Measurements from ENCODE around the gene SOX30. TPM values are rescaled to one million over a fixed set of nuclear protein-coding genes. Genes with fewer than 3 reads are reported as not detected.

SOX30 gene
- total and polyA plus RNA-seq, 2 of the 13 experiments (the other 11 are each of a cell fraction or from before 2014, with no cell fraction given), result 0.05 TPM; not detected in 1

- TF ChIP-seq ZNF687 (CRISPR knock-in tag; IDR thresholded peaks at IDR 0.05), result no peak
These were observed 5.3 kb upstream of the SOX30 start (continued) for GRCh38 chr5:157657516-157657915.

- Histone ChIP-seq H3K36me3 (replicated peaks in 1 of 2; ENCODE audit: control insufficient read depth in 1 of 2, insufficient read depth in 2 of 2, low read length in 2 of 2) (no peaks in the 10 kb centered on the region), H3K9ac (ENCODE audit: insufficient read depth, low read depth, low read length) (no peak overlapping the region), H3K79me2 (ENCODE audit: insufficient read depth, low read length) (no peaks in the 10 kb centered on the region), H4K20me1 (ENCODE audit: insufficient read depth, low read length) (no peaks in the 10 kb centered on the region), H3K4me1 (ENCODE audit: insufficient read depth, low read length) (no peaks in the 10 kb centered on the region), H3K4me3 (replicated peaks in 1 of 3; ENCODE audit: insufficient read depth in 1 of 3, low read depth in 2 of 3, low read length in 3 of 3) (no peak overlapping the region), H3K27ac (ENCODE audit: extremely low read length, insufficient read depth, low read length) (no peak overlapping the region), H2AFZ (ENCODE audit: low read length) (no peak overlapping the region), H3K9me3 (ENCODE audit: low read length) (no peaks in the 10 kb centered on the region), H3K27me3 (ENCODE audit: control insufficient read depth in 1 of 2, insufficient read depth in 2 of 2, low read length in 2 of 2) (peaks cover 0 to 5% of the 10 kb centered on the region in 2 experiments; a peak in 1 of 5 replicates), H3K4me2 (ENCODE audit: low read depth, low read length) (no peak overlapping the region)
- CTCF ChIA-PET (ENCODE audit: low intra/inter-chr PET ratio, low total read pairs), result no interaction called here
- POLR2A ChIA-PET, result no interaction called here
- no TSS peak for BruUV-seq (replicated peaks)
- in situ Hi-C loops (cut with HindIII; ENCODE audit: extremely low pct_ligation_motif_present, low pct_unique_long_range_greater_than_20kb) (no loop called here), intact Hi-C loops (cut with micrococcal nuclease; ENCODE audit: unreplicated experiment) (no loop called here)
- ATAC-seq, result no peak
- WGBS (ENCODE audit: low lambda C conversion rate), result 86% methylated on average over 12 of the region's 63 CpGs
- FAIRE-seq, result no peak
- DNase-seq (ENCODE audit: low spot score), result no peak
- TF ChIP-seq ZNF383 (CRISPR knock-in tag; IDR thresholded peaks at IDR 0.05; ENCODE audit: borderline replicate concordance), result no peak
- TF ChIP-seq MIER2 (CRISPR knock-in tag; IDR thresholded peaks at IDR 0.05), result no peak
- TF ChIP-seq SALL1 (CRISPR knock-in tag; IDR thresholded peaks at IDR 0.05), result no peak
- no peak for TF ChIP-seq NFIB (CRISPR knock-in tag; IDR thresholded peaks at IDR 0.05; ENCODE audit: borderline replicate concordance)
- no peak for TF ChIP-seq MED13 (CRISPR knock-in tag; IDR thresholded peaks at IDR 0.05)
- no peak for TF ChIP-seq CC2D1A (CRISPR knock-in tag; IDR thresholded peaks at IDR 0.05)
- no peak for TF ChIP-seq MED1 (CRISPR knock-in tag; IDR thresholded peaks at IDR 0.05)
- no peak for TF ChIP-seq ZBTB37 (CRISPR knock-in tag; IDR thresholded peaks at IDR 0.05)
- no peak for TF ChIP-seq ZNF660 (CRISPR knock-in tag; IDR thresholded peaks at IDR 0.05; ENCODE audit: borderline replicate concordance, low read depth)
- TF ChIP-seq ZNF354B (CRISPR knock-in tag; IDR thresholded peaks at IDR 0.05), result no peak
- TF ChIP-seq RFXAP (CRISPR knock-in tag; IDR thresholded peaks at IDR 0.05; ENCODE audit: borderline replicate concordance), result no peak
- no peak for TF ChIP-seq FOXC1 (CRISPR knock-in tag; IDR thresholded peaks at IDR 0.05; ENCODE audit: borderline replicate concordance)
- TF ChIP-seq YEATS2 (CRISPR knock-in tag; IDR thresholded peaks at IDR 0.05; ENCODE audit: borderline replicate concordance), result no peak
- TF ChIP-seq ZNF549 (CRISPR knock-in tag; IDR thresholded peaks at IDR 0.05), result no peak
- TF ChIP-seq GRHL1 (CRISPR knock-in tag; conservative IDR thresholded peaks at IDR 0.05), result no peak
These were observed 438 bp downstream of the SOX30 start for GRCh38 chr5:157651623-157652376.

Measured in HepG2 (cell line).